GM12874 (cell line): Measurements from ENCODE around the gene NTN4.

ENCODE experiments used
- TF ChIP-seq, protein P1 (sequence below): IDR thresholded peaks from 2 replicates; pipeline ENCODE4 v1.5.1; 2011; ENCODE audit warnings: low read depth, mild to moderate bottlenecking, control low read depth, low read length, moderate library complexity; ENCODE audit not compliant: insufficient read depth

Gene NTN4

GRCh38 chr12:95830335-95831089, 39.9 kb upstream of the NTN4 start:
- TF ChIP-seq, protein P1, sequence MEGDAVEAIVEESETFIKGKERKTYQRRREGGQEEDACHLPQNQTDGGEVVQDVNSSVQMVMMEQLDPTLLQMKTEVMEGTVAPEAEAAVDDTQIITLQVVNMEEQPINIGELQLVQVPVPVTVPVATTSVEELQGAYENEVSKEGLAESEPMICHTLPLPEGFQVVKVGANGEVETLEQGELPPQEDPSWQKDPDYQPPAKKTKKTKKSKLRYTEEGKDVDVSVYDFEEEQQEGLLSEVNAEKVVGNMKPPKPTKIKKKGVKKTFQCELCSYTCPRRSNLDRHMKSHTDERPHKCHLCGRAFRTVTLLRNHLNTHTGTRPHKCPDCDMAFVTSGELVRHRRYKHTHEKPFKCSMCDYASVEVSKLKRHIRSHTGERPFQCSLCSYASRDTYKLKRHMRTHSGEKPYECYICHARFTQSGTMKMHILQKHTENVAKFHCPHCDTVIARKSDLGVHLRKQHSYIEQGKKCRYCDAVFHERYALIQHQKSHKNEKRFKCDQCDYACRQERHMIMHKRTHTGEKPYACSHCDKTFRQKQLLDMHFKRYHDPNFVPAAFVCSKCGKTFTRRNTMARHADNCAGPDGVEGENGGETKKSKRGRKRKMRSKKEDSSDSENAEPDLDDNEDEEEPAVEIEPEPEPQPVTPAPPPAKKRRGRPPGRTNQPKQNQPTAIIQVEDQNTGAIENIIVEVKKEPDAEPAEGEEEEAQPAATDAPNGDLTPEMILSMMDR, result no peak

- TF ChIP-seq, protein P1, result no peak
Observed at GRCh38 chr12:95829395-95829794, 38.8 kb upstream of the NTN4 start.

- TF ChIP-seq, protein P1, result peak; percentile 19; the same call in 1 of the 2 replicates
Observed at GRCh38 chr12:95820096-95820703, 29.6 kb upstream of the NTN4 start.

DNA sequence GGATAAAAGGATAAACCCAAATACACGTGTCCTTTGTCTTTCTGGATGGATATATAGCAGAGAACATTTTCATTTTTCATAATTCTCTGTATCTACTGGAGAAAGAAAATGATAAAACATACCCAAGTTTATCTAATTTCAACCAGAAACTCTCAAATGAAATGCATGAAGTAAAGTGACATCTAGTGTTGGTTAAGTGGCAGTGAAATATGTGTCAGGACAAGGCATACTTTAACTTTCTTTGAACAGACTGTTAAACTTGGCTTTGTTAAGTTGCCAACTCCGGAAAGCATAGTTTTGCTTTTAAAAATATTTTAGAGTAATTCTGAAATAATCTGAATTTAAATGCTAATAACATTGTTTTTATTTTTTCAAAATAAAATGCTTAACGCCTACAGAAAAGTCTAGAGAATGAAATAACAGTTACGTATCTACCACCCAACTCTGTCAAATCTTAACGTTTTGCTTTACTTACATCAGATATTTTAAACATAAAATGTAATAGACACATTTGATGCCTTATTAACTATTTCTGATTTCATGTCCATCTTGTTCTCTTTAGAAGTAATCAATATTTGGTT, 25.2 kb upstream of the NTN4 start:
- TF ChIP-seq, protein P1, result peak; percentile 38; the same call in 1 of the 2 replicates

DNA sequence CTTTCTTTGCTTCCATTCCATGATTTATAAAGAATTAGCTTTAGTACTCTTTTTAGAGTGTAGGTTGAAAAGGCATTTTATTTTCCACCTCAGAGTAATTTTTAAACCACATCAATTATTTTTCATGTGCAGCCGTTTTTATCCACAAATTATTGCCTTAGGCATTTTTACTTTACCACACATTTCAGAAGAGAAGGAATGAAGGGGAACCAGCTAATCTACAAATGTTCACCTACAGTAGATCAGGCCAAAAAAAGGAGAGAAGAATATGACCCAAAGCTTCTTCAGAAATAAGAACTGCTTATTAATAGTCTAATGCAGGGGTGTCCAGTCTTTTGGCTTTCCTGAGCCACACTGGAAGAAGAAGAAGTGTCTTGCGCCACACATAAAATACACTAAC, 19.8 kb upstream of the NTN4 start:
- TF ChIP-seq, protein P1, result no peak

DNA sequence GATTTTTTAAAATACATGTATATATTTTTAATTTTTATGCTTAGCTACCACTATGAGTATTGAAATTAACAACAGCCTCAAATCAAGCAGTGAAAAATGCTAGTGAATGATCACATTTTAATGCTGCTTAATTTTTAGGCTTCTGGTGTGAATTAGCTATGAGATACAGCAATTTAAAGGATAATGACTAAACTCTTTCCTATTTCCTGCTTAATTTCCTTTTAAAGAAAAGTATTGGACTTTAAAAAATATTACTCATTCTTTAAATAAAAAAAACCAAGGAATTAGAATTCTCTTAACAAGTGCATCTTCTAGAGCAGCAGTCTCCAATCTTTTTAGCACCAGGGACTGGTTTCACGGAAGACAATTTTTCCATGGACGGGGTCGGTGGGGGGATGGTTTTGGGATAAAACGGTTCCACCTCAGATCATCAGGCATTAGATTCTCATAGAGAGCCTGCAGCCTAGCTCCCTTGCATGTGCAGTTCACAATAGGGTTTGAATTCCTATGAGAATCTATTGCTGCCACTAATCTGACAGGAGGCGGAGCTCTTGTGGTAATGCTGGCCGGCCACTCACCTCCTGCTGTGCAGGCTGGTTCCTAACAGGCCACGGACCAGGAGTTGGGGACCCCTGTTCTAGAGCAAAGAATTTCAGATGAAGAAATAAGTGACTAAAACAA, 18.6 kb upstream of the NTN4 start:
- TF ChIP-seq, protein P1, result no peak

- TF ChIP-seq, protein P1, result no peak
Observed at GRCh38 chr12:95808146-95808545, 17.6 kb upstream of the NTN4 start.
